C4-2B (cell line): ENCODE data around the gene GSTM3.
"Not testable (repeated sequence)": the region's sequence is repeated elsewhere in the genome, so short reads cannot be mapped to it uniquely, and the experiment has no call there.

Source experiments
- ZFX ChIP-seq: fragments of 450-650 bp; IDR thresholded peaks from 2 replicates; pipeline ENCODE4 v1.6.1; 2017
- TF ChIP-seq, protein P1 (sequence below): fragments of 450-650 bp; conservative IDR thresholded peaks from 2 replicates; pipeline ENCODE4 v1.5.1; 2017; ENCODE audit warnings: mild to moderate bottlenecking

DNA sequence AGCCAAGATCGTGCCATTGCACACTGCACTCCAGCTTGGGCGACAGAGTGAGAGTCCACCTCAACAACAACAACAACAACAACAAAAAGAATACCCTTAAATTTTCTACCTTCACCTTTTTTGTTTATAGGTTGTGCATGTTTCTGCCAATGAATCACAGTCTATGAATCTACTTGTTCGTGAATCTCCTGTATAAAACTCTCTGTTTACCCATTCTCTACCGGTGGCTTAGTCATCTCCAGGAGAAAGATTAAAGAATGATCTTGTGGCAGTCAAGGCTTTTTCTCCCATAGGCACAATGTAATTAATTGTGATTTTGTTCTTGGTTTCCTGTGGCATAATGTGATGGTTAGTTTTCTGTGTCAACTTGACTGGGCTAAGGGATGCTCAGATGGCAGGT, 43.0 kb downstream of the GSTM3 start:
- TF ChIP-seq, protein P1, sequence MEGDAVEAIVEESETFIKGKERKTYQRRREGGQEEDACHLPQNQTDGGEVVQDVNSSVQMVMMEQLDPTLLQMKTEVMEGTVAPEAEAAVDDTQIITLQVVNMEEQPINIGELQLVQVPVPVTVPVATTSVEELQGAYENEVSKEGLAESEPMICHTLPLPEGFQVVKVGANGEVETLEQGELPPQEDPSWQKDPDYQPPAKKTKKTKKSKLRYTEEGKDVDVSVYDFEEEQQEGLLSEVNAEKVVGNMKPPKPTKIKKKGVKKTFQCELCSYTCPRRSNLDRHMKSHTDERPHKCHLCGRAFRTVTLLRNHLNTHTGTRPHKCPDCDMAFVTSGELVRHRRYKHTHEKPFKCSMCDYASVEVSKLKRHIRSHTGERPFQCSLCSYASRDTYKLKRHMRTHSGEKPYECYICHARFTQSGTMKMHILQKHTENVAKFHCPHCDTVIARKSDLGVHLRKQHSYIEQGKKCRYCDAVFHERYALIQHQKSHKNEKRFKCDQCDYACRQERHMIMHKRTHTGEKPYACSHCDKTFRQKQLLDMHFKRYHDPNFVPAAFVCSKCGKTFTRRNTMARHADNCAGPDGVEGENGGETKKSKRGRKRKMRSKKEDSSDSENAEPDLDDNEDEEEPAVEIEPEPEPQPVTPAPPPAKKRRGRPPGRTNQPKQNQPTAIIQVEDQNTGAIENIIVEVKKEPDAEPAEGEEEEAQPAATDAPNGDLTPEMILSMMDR = not testable (repeated sequence)
- not testable (repeated sequence) for TF ChIP-seq ZFX
